GM10847 (cell line): ENCODE data around the gene PGAM2.

Experiments
- POLR2A ChIP-seq: IDR thresholded peaks from 2 replicates; pipeline ENCODE4 v1.6.1; 2011; ENCODE audit not compliant: insufficient read length; ENCODE audit errors: extremely low read depth

The PGAM2 gene

GRCh38 chr7:44106311-44107065 is 41.1 kb upstream of the PGAM2 start:
- no peak for TF ChIP-seq POLR2A

GRCh38 chr7:44105832-44106231 is 40.5 kb upstream of the PGAM2 start:
- no peak for TF ChIP-seq POLR2A

GRCh38 chr7:44104860-44105771 is 39.7 kb upstream of the PGAM2 start:
- TF ChIP-seq POLR2A = no peak

GRCh38 chr7:44103923-44104859 is 38.8 kb upstream of the PGAM2 start, which contains the start of gene AEBP1:
AEBP1 (plus strand) TSS chr7:44104345; CDS start chr7:44104666, 321 bp downstream.
- TF ChIP-seq POLR2A = no peak

GRCh38 chr7:44103566-44103922 is 38.2 kb upstream of the PGAM2 start:
- TF ChIP-seq POLR2A = no peak

- TF ChIP-seq POLR2A = no peak
These were observed 37.6 kb upstream of the PGAM2 start for GRCh38 chr7:44102846-44103565.

GRCh38 chr7:44101966-44102845 is 36.8 kb upstream of the PGAM2 start:
- no peak for TF ChIP-seq POLR2A

- TF ChIP-seq POLR2A = no peak
These were observed 36.1 kb upstream of the PGAM2 start for GRCh38 chr7:44101303-44101965.

GRCh38 chr7:44100458-44101302 is 35.3 kb upstream of the PGAM2 start:
- TF ChIP-seq POLR2A = no peak

- no peak for TF ChIP-seq POLR2A
These were observed 34.3 kb upstream of the PGAM2 start for GRCh38 chr7:44099669-44100068.

GRCh38 chr7:44098092-44099068 is 33.0 kb upstream of the PGAM2 start:
- TF ChIP-seq POLR2A = no peak
